Measurements from ENCODE around the gene SLC37A1.

The SLC37A1 gene

DNA sequence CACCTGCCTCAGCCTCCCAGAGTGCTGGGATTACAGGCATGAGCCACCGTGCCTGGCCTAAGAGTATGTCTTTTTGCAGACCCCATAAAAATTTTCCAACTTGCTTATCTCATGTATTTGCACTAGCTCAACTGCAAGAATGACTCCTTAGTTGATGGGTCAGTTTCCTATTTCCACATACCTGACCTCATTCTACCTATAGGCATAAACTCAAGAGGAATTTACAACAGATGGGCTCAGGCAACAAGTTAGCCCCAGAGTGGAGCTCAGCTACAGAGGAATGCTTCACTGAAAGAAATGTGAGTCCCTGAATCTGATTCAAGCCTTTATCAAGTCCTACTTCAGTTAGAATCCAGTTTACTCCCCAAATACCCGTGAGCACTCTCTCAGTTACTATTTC, 5.3 kb upstream of the SLC37A1 start:
- DNase-seq = no peak

DNA sequence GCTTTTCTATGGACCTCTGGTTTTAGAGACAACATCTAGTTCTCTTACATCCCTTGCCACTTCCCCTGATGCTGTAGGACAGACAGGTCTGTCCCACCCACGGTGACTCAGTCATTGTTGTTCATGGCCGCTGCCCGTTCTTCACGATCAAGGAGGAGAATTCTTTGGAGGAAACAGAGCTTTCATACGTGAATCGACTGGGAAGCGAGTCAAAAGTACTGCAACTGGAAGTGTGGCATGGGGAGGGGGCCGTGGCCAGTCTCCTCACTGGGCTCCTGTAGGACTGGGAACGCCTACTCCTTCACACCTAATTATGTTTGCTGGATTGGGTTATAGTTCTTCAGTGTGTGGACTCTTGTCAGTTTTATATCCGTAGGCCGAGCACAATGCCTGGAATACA, 4.4 kb upstream of the SLC37A1 start:
- no peak for DNase-seq

- DNase-seq = no peak
Observed at GRCh38 chr21:42512346-42513034, 1.2 kb upstream of the SLC37A1 start.

GRCh38 chr21:42513985-42514882, 582 bp downstream of the SLC37A1 start:
- peak; percentile 39 for DNase-seq

GRCh38 chr21:42514883-42515228, 1.2 kb downstream of the SLC37A1 start:
- DNase-seq = peak; percentile 34

DNA sequence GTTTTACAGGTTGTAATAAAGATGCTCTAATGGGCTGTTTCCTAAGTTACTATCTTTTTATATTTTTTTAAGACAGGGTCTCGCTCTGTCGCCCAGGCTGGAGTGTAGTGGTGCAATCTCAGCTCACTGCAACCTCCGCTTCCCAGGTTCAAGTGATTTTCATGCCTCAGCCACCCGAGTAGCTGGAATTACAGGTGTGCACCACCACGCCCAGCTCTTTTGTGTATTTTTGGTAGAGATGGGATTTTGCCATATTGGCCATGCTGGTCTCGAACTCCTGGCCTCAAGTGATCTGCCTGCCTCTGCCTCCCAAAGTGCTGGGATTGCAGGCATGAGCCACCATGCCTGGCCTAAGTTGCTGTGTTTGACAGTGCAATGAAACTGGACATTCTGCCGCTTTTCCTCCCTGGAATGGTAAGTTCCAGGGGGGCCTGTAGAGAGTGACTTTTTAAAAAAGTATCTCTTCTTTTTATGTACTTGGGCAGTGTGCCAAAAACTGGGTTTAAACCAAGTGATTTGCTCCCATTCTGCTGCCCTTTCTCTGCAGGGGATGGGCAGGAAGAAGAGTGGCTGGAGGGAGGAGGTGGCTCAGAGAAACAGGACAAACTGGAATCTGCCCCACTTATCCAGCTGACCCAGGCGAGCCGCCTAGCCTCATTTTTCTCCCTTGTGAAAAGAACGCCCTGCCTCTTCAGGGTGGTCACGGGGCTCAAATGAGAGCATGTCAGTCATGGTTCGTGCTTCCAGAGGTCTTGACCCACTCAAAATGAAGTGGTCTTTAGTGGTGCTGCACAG, 2.3 kb downstream of the SLC37A1 start:
- no peak for DNase-seq

- DNase-seq = no peak
Observed at GRCh38 chr21:42518215-42518614, 4.6 kb downstream of the SLC37A1 start.

DNA sequence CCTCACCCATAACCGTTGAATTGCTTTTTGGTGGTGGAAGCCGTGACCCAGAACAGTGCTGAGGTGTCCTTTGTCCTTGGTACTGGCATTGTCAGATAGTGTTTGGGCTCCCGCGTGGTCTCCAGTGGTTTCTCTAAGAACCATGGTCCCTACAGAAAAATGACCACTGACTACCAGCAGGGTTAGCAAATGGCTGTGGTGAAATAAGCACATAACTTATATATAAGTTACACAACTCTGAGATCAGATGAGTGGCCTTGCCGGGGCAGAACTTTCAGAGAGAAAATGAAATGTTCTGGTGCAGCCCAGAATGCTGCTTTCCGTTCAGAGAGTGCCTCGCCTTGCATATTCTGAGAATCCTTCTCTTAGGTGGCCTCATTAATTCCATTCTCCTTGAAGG, 5.0 kb downstream of the SLC37A1 start:
- no peak for DNase-seq

DNA sequence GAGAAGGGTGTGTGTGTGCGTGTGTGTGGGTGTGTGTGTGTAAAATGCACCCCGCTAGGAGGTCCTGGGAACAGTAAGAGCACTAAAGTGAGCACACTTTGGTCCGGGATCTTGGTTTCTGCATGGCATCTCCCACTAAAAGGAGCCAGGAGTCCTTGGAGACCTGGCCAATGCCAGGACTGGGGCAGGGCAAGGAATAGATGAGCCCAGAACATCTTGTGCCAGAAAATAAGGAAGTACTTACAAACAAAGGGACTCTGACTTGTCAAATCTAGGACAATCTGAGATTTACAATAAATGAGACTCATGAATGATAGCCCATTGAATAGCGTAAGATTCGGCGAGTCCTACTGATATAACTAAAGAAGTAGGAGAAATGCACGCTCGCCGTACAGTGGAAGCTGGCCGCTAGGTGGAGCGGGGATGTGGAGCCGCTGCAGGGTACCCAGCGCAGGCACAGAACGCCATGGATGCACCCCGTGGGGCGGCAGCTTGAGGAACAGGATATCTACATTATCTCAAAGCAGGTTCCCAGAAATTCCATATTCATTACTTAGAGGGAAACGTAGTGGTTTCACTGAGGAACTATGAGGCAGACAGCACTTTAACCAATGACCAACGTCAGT, 7.1 kb downstream of the SLC37A1 start:
- DNase-seq = no peak

DNA sequence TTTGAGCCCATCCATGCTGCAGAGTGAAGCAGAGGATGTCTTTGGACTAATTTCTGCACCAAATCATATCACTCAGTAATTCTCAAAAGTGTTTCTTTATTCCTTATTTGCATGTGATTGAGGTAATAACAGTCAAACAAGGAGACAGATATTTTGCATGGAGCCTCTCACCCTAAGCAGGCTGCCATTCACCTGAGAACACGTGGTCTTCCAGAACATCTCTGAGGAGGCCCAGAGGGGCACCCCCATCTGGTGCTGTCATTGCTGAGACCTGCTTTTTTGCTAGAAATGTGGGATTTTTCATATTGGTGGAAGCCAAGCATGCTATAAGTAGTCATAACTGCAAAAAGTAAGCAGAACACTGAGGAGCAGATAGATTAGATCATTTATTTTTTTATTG, 7.7 kb downstream of the SLC37A1 start:
- DNase-seq = no peak

- DNase-seq = no peak
Observed at GRCh38 chr21:42521805-42522204, 8.2 kb downstream of the SLC37A1 start.

- no peak for DNase-seq
Observed at GRCh38 chr21:42522271-42522670, 8.6 kb downstream of the SLC37A1 start.

- no peak for DNase-seq
Observed at GRCh38 chr21:42522771-42523170, 9.1 kb downstream of the SLC37A1 start.

- DNase-seq = no peak
Observed at GRCh38 chr21:42523211-42523610, 9.6 kb downstream of the SLC37A1 start.

DNA sequence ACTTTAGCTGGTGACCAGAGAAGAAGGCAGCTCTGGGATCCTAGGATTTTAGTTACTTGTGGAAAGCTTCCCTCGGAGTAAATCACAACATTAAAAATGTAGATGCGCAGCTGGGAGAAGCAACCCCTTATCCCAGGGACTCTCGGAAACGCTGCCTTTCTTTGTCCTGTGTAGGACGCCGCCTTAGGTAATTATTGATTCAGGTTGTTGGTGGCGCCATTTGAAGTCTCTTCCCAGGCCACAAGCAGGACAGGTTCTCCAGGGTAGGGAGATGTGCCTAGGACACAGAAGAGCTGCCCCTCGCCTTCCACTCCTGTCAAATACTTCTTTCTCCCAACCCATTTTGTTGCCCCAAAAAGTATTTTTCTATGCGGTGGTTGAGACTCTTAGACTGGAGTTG, 10.3 kb downstream of the SLC37A1 start:
- no peak for DNase-seq

- peak; percentile 76 for DNase-seq
Observed at GRCh38 chr21:42524341-42525028, 10.8 kb downstream of the SLC37A1 start.

DNA sequence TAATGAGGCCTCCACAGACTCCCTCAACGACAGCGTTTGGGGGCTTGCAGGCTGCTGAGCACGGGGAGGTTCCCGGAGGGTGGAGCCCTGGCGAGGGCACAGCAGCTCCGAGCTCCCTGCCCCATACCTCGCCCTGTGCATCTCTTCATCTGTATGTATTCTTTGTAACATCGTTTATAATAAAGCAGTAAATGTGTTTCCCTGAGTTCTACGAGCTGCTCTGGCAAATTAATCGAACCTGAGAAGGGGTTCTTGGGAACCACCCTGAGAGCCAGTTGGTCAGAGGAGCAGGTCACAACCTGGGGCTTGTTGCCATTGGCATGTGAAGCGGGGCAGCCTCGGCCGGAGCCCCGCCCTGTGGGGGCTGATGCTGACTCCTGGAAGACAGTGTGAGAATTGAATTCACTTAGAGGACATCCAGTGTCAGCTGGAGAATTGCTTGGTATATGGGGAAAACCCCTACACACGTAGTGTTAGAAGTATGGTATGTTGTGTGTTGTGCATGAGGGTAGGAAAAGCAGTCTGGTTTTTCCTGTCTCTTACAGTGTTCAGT, 11.5 kb downstream of the SLC37A1 start:
- DNase-seq = no peak

DNA sequence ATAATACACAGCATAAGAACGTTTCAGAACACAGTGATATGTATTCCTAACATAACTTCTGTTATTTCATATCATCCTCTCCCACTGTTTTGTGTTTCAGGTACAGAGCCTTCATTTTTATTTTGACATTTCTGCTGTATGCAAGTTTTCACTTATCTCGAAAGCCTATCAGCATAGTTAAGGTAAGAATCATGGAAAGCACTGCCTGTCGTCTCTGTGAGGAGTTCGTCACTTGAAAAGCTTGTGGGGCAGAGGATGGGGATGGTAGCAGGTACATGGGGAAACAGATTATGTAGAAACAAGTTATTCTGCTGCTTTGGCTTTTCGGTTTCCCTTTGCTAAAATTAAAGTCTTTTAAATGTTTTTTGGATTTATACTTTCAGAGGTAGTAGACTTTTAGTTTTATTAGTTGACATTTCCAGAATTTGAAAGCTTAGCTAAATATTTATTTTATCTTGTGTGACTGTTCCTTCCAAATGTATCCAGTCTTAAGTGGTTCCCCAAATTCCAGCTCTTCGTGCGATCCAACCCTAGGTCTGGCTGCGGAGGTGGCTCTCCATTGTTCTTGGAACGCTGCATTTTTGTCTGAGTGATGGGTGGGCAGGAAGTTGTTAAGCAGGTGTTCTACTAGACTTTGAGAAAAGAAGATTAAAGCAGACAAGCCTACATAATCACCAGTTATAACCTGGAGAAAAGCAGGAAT, 12.2 kb downstream of the SLC37A1 start:
- no peak for DNase-seq

- no peak for DNase-seq
Observed at GRCh38 chr21:42526379-42526727, 12.7 kb downstream of the SLC37A1 start.

DNA sequence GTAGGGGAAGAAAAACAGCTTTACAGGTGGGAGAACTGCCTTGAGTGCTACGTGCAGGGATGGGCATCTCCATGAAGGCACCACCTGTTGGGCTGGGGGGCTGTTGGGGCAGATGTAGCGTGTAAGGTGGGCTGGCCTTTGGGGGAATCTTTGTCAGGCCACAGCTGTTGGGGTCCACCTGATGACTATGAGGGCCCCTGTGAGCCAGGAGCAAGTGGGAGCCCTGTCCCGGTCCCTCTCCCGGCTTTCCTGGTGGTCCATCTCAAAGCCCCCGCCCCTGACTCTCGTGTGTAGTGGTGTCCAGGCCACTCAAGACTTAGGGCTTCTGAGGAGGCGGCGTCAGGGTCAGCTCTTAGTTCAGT, 13.5 kb downstream of the SLC37A1 start:
- no peak for DNase-seq

GRCh38 chr21:42527489-42528158, 14.0 kb downstream of the SLC37A1 start:
- DNase-seq = no peak
